Loucy (cell line): Measurements from ENCODE around the gene TGFB2.

Experiments
- H2AFZ ChIP-seq: fragments of 200-600 bp; sonication (generic); 2 replicates; pipeline ENCODE4 v1.6.0; 2016; ENCODE audit warnings: antibody characterized with exemption, mild to moderate bottlenecking, low read length, moderate library complexity
- H3F3A ChIP-seq: fragments of 200-600 bp; 2 replicates; pipeline ENCODE4 v1.6.0; 2016; ENCODE audit warnings: antibody characterized with exemption, low read depth, mild to moderate bottlenecking
- H3K27me3 ChIP-seq: fragments of 200-600 bp; sonication (generic); 2 replicates; pipeline ENCODE4 v1.6.1; 2014; ENCODE audit warnings: low read length, mild to moderate bottlenecking; ENCODE audit not compliant: insufficient read depth, poor library complexity, severe bottlenecking
- H3K36me3 ChIP-seq: fragments of 200-600 bp; sonication (generic); 2 replicates; pipeline ENCODE4 v1.6.1; 2016; ENCODE audit warnings: low read length; ENCODE audit not compliant: insufficient read depth
- H3K4me1 ChIP-seq: fragments of 200-600 bp; sonication (generic); 2 replicates; pipeline ENCODE4 v1.5.1; 2014; ENCODE audit warnings: low read length, mild to moderate bottlenecking; ENCODE audit not compliant: insufficient read depth, poor library complexity, severe bottlenecking
- H3K4me2 ChIP-seq: fragments of 200-600 bp; sonication (generic); 2 replicates; pipeline ENCODE4 v1.6.0; 2014; ENCODE audit warnings: antibody characterized with exemption, low read length, low read depth, mild to moderate bottlenecking; ENCODE audit not compliant: poor library complexity, severe bottlenecking
- H3K4me3 ChIP-seq: fragments of 200-600 bp; sonication (generic); 2 replicates; pipeline ENCODE4 v1.5.1; 2014; ENCODE audit warnings: low read length, mild to moderate bottlenecking, mixed read lengths; ENCODE audit not compliant: poor library complexity, severe bottlenecking
- H3K79me2 ChIP-seq: fragments of 200-600 bp; sonication (generic); 2 replicates; pipeline ENCODE4 v1.6.1; 2014; ENCODE audit warnings: low read length; ENCODE audit not compliant: insufficient read depth
- H3K9ac ChIP-seq: fragments of 200-600 bp; sonication (generic); 2 replicates; pipeline ENCODE4 v1.6.0; 2014; ENCODE audit warnings: mild to moderate bottlenecking, low read depth, low read length, moderate library complexity; ENCODE audit not compliant: poor library complexity, severe bottlenecking
- H3K9me2 ChIP-seq: fragments of 200-600 bp; sonication (generic); replicated peaks from 2 replicates; pipeline ENCODE4 v1.6.1; 2016; ENCODE audit warnings: low read depth, low read length, mixed read lengths
- H3K9me3 ChIP-seq: fragments of 200-600 bp; sonication (generic); 2 replicates; pipeline ENCODE4 v1.6.1; 2014; ENCODE audit warnings: mild to moderate bottlenecking, antibody characterized with exemption, low read length, low read depth; ENCODE audit not compliant: insufficient read depth
- H4K20me1 ChIP-seq: fragments of 200-600 bp; sonication (generic); 2 replicates; pipeline ENCODE4 v1.6.0; 2014; ENCODE audit warnings: antibody characterized with exemption, low read length, mild to moderate bottlenecking; ENCODE audit not compliant: insufficient read depth, poor library complexity, severe bottlenecking
- CTCF ChIP-seq: fragments of 200-600 bp; sonication (generic); conservative IDR thresholded peaks from 2 replicates; pipeline ENCODE4 v1.5.1; 2014; ENCODE audit warnings: mild to moderate bottlenecking, antibody characterized with exemption, low read length
- EZH2phosphoT487 ChIP-seq: fragments of 200-600 bp; IDR thresholded peaks from 2 replicates; pipeline ENCODE4 v1.6.1; 2018; ENCODE audit warnings: antibody characterized with exemption, mild to moderate bottlenecking, moderate library complexity, borderline replicate concordance

Gene TGFB2

GRCh38 chr1:218301217-218301616, 43.9 kb upstream of the TGFB2 start:
- no peaks in the 10 kb centered on the region for H3K9me2 ChIP-seq
- no peaks in the 10 kb centered on the region for H3K9me3 ChIP-seq
- no peak overlapping the region for H3K4me3 ChIP-seq
- H3K79me2 ChIP-seq = peaks cover 24% of the 10 kb centered on the region
- TF ChIP-seq EZH2phosphoT487 (no peak), CTCF (no peak)
- peaks cover 9% of the 10 kb centered on the region for H3K4me1 ChIP-seq
- no peak overlapping the region for H3K9ac ChIP-seq
- H3K27me3 ChIP-seq = no peaks in the 10 kb centered on the region
- H2AFZ ChIP-seq = no peak overlapping the region
- H3K36me3 ChIP-seq = peaks cover 20% of the 10 kb centered on the region; the same call in 1 of the 2 replicates
- H3K4me2 ChIP-seq = no peak overlapping the region
- H3F3A ChIP-seq = no peaks in the 10 kb centered on the region
- H4K20me1 ChIP-seq = peaks cover 11% of the 10 kb centered on the region

- TF ChIP-seq CTCF (no peak), EZH2phosphoT487 (no peak)
- no peaks in the 10 kb centered on the region for H3F3A ChIP-seq
These were observed 43.0 kb upstream of the TGFB2 start for GRCh38 chr1:218302155-218302554.

GRCh38 chr1:218303176-218303879, 41.8 kb upstream of the TGFB2 start:
- H3K36me3 ChIP-seq = peaks cover 37% of the 10 kb centered on the region; the same call in 1 of the 2 replicates
- no peak overlapping the region for H3K4me2 ChIP-seq

More at GRCh38 chr1:218302155-218302554, 43.0 kb upstream of the TGFB2 start:
- Histone ChIP-seq H3K4me1 (peaks cover 9% of the 10 kb centered on the region), H4K20me1 (peaks cover 11% of the 10 kb centered on the region), H3K9ac (no peak overlapping the region), H3K4me3 (no peak overlapping the region), H3K4me2 (no peak overlapping the region), H3K9me3 (no peaks in the 10 kb centered on the region), H3K27me3 (no peaks in the 10 kb centered on the region), H2AFZ (no peak overlapping the region), H3K9me2 (no peaks in the 10 kb centered on the region), H3K36me3 (peaks cover 27% of the 10 kb centered on the region; the same call in 1 of the 2 replicates), H3K79me2 (peaks cover 24% of the 10 kb centered on the region)

More at GRCh38 chr1:218303176-218303879, 41.8 kb upstream of the TGFB2 start:
- H3K4me1 ChIP-seq = peaks cover 9% of the 10 kb centered on the region
- H2AFZ ChIP-seq = no peak overlapping the region
- no peaks in the 10 kb centered on the region for H3K27me3 ChIP-seq
- H3K9ac ChIP-seq = no peak overlapping the region
- no peaks in the 10 kb centered on the region for H3K9me3 ChIP-seq
- no peaks in the 10 kb centered on the region for H3K9me2 ChIP-seq
- peaks cover 11% of the 10 kb centered on the region for H4K20me1 ChIP-seq
- no peak overlapping the region for H3K4me3 ChIP-seq
- H3F3A ChIP-seq = no peaks in the 10 kb centered on the region
- peaks cover 14% of the 10 kb centered on the region for H3K79me2 ChIP-seq
- no peak for TF ChIP-seq EZH2phosphoT487
- no peak for TF ChIP-seq CTCF
